ENCODE data around the gene GPC6.

The GPC6 gene

GRCh38 chr13:93413972-93414717 is 187.5 kb downstream of the GPC6 start:
- POLR2A ChIA-PET: no interaction called here
- CTCF ChIA-PET: interaction anchor here (0.5 to 0.8 kb wide), 2 partner anchors 168 to 1021 kb away, joined by 3 read pairs; no protein-coding TSS in a partner anchor
- no peak for DNase-seq (ENCODE audit: extremely low spot score)
- TF ChIP-seq FOXM1 (IDR thresholded peaks at IDR 0.05; ENCODE audit: borderline replicate concordance) (no peak), L3MBTL2 (conservative IDR thresholded peaks at IDR 0.05) (no peak), FOXA1 (IDR thresholded peaks at IDR 0.05) (no peak), LEF1 (IDR thresholded peaks at IDR 0.05; ENCODE audit: borderline replicate concordance) (no peak), CTBP1 (IDR thresholded peaks at IDR 0.05; ENCODE audit: borderline replicate concordance) (no peak), PKNOX1 (IDR thresholded peaks at IDR 0.05) (no peak), FOXK2 (IDR thresholded peaks at IDR 0.05) (no peak), ARNT (IDR thresholded peaks at IDR 0.05) (no peak)

- no peak for TF ChIP-seq CTBP1 (IDR thresholded peaks at IDR 0.05; ENCODE audit: borderline replicate concordance)
- TF ChIP-seq TARDBP (IDR thresholded peaks at IDR 0.05): no peak
- TF ChIP-seq HDGF (IDR thresholded peaks at IDR 0.05; ENCODE audit: borderline replicate concordance): no peak
- TF ChIP-seq ZNF384 (IDR thresholded peaks at IDR 0.05): no peak
- no peak for TF ChIP-seq SUZ12 (IDR thresholded peaks at IDR 0.05)
- no peak for TF ChIP-seq LEF1 (IDR thresholded peaks at IDR 0.05; ENCODE audit: borderline replicate concordance)
- POLR2A ChIA-PET: no interaction called here
- DNase-seq (ENCODE audit: extremely low spot score): no peak
- CTCF ChIA-PET: no interaction called here
Measured at GRCh38 chr13:93416736-93417355, 190.2 kb downstream of the GPC6 start.

- no peak for TF ChIP-seq LEF1 (IDR thresholded peaks at IDR 0.05; ENCODE audit: borderline replicate concordance)
- ChIA-PET POLR2A (no interaction called here), CTCF (no interaction called here)
- DNase-seq (ENCODE audit: extremely low spot score): no peak
Measured at GRCh38 chr13:93418398-93418797, 191.8 kb downstream of the GPC6 start.

- ChIA-PET POLR2A (no interaction called here), CTCF (no interaction called here)
- DNase-seq (ENCODE audit: extremely low spot score): no peak
- no peak for TF ChIP-seq ELF4 (IDR thresholded peaks at IDR 0.05)
Measured at GRCh38 chr13:93420206-93420605, 193.6 kb downstream of the GPC6 start.

- no peak for DNase-seq (ENCODE audit: extremely low spot score)
- TF ChIP-seq ZNF384 (IDR thresholded peaks at IDR 0.05) (no peak), HDGF (IDR thresholded peaks at IDR 0.05; ENCODE audit: borderline replicate concordance) (no peak), ELF4 (IDR thresholded peaks at IDR 0.05) (no peak), PKNOX1 (IDR thresholded peaks at IDR 0.05) (no peak), LEF1 (IDR thresholded peaks at IDR 0.05; ENCODE audit: borderline replicate concordance) (no peak)
- ChIA-PET CTCF (no interaction called here), POLR2A (no interaction called here)
Measured at GRCh38 chr13:93420887-93421286, 194.3 kb downstream of the GPC6 start.

GRCh38 chr13:93422980-93423543 is 196.5 kb downstream of the GPC6 start:
- no peak for TF ChIP-seq FOXK2 (IDR thresholded peaks at IDR 0.05)
- TF ChIP-seq PKNOX1 (IDR thresholded peaks at IDR 0.05): no peak
- no peak for TF ChIP-seq BHLHE40 (IDR thresholded peaks at IDR 0.05; ENCODE audit: borderline replicate concordance)
- no peak for TF ChIP-seq TARDBP (IDR thresholded peaks at IDR 0.05)
- no peak for TF ChIP-seq SUZ12 (IDR thresholded peaks at IDR 0.05)
- ChIA-PET CTCF (interaction anchor here (0.6 kb wide), 1 partner anchor 288 kb away, joined by 5 read pairs; no protein-coding TSS in a partner anchor), POLR2A (no interaction called here)
- no peak for DNase-seq (ENCODE audit: extremely low spot score)

- TF ChIP-seq SP1 (IDR thresholded peaks at IDR 0.05) (no peak), FOXK2 (IDR thresholded peaks at IDR 0.05) (no peak), HDGF (IDR thresholded peaks at IDR 0.05; ENCODE audit: borderline replicate concordance) (no peak), L3MBTL2 (conservative IDR thresholded peaks at IDR 0.05) (no peak), FOXA1 (IDR thresholded peaks at IDR 0.05) (no peak), ELF4 (IDR thresholded peaks at IDR 0.05) (no peak), PKNOX1 (IDR thresholded peaks at IDR 0.05) (no peak), FOXM1 (IDR thresholded peaks at IDR 0.05; ENCODE audit: borderline replicate concordance) (no peak), ZNF384 (IDR thresholded peaks at IDR 0.05) (no peak), TARDBP (IDR thresholded peaks at IDR 0.05) (no peak), BHLHE40 (IDR thresholded peaks at IDR 0.05; ENCODE audit: borderline replicate concordance) (no peak), SUZ12 (IDR thresholded peaks at IDR 0.05) (no peak), LEF1 (IDR thresholded peaks at IDR 0.05; ENCODE audit: borderline replicate concordance) (no peak), ARNT (IDR thresholded peaks at IDR 0.05) (no peak), NFRKB (IDR thresholded peaks at IDR 0.05) (no peak)
- POLR2A ChIA-PET: no interaction called here
- DNase-seq (ENCODE audit: extremely low spot score): no peak
- CTCF ChIA-PET: no interaction called here
Measured at GRCh38 chr13:93425411-93425810, 198.8 kb downstream of the GPC6 start.
